ENCODE data around the gene MCF2L2.
A peak's percentile ranks its signal among the peaks of the same experiment; 100 is the strongest.
"Not testable (repeated sequence)": the region's sequence is repeated elsewhere in the genome, so short reads cannot be mapped to it uniquely, and the experiment has no call there.

Gene MCF2L2

GRCh38 chr3:183178833-183179549, 249.4 kb downstream of the MCF2L2 start:
- peak in 1 of 2 donors; percentile 9 for DNase-seq (ENCODE audit: low read depth in 2 of 2)

GRCh38 chr3:183178512-183178832, 249.9 kb downstream of the MCF2L2 start:
- no peak for DNase-seq (ENCODE audit: low read depth in 2 of 2)

GRCh38 chr3:183172051-183172639, 256.3 kb downstream of the MCF2L2 start:
- DNase-seq (ENCODE audit: low read depth in 2 of 2): no peak

- DNase-seq (ENCODE audit: low read depth in 2 of 2): not testable (repeated sequence)
Measured at GRCh38 chr3:183167975-183168374, 260.4 kb downstream of the MCF2L2 start.

GRCh38 chr3:183163563-183163962, 264.9 kb downstream of the MCF2L2 start:
- no peak for DNase-seq (ENCODE audit: low read depth in 2 of 2)

GRCh38 chr3:183161552-183162336, 266.7 kb downstream of the MCF2L2 start:
- DNase-seq (ENCODE audit: low read depth in 2 of 2): no peak

GRCh38 chr3:183160616-183161015, 267.8 kb downstream of the MCF2L2 start:
- DNase-seq (ENCODE audit: low read depth in 2 of 2): no peak

GRCh38 chr3:183159333-183159732, 269.1 kb downstream of the MCF2L2 start:
- DNase-seq (ENCODE audit: low read depth in 2 of 2): no peak

GRCh38 chr3:183158551-183159006, 269.8 kb downstream of the MCF2L2 start:
- no peak for DNase-seq (ENCODE audit: low read depth in 2 of 2)

- DNase-seq (ENCODE audit: low read depth in 2 of 2): no peak
Measured at GRCh38 chr3:183158113-183158512, 270.3 kb downstream of the MCF2L2 start.

GRCh38 chr3:183156266-183156665, 272.2 kb downstream of the MCF2L2 start:
- no peak for DNase-seq (ENCODE audit: low read depth in 2 of 2)

- no peak for DNase-seq (ENCODE audit: low read depth in 2 of 2)
Measured at GRCh38 chr3:183155499-183155898, 272.9 kb downstream of the MCF2L2 start.

GRCh38 chr3:183153210-183153950, 275.0 kb downstream of the MCF2L2 start:
- DNase-seq (ENCODE audit: low read depth in 2 of 2): no peak

- no peak for DNase-seq (ENCODE audit: low read depth in 2 of 2)
Measured at GRCh38 chr3:183151821-183152351, 276.5 kb downstream of the MCF2L2 start.

- DNase-seq (ENCODE audit: low read depth in 2 of 2): no peak
Measured at GRCh38 chr3:183151086-183151485, 277.3 kb downstream of the MCF2L2 start.

- no peak for DNase-seq (ENCODE audit: low read depth in 2 of 2)
Measured at GRCh38 chr3:183149915-183150750, 278.3 kb downstream of the MCF2L2 start.

GRCh38 chr3:183148056-183148455, 280.4 kb downstream of the MCF2L2 start:
- DNase-seq (ENCODE audit: low read depth in 2 of 2): no peak

GRCh38 chr3:183144363-183144762, 284.1 kb downstream of the MCF2L2 start:
- DNase-seq (ENCODE audit: low read depth in 2 of 2): no peak

- no peak for DNase-seq (ENCODE audit: low read depth in 2 of 2)
Measured at GRCh38 chr3:183142199-183142598, 286.2 kb downstream of the MCF2L2 start.

- no peak for DNase-seq (ENCODE audit: low read depth in 2 of 2)
Measured at GRCh38 chr3:183134844-183135243, 293.6 kb downstream of the MCF2L2 start.

GRCh38 chr3:183132409-183132808, 296.0 kb downstream of the MCF2L2 start:
- DNase-seq (ENCODE audit: low read depth in 2 of 2): no peak
